HG02759 (cell line): Measurements from ENCODE around the gene SCAPER.
"Not testable (repeated sequence)": the region's sequence is repeated elsewhere in the genome, so short reads cannot be mapped to it uniquely, and the experiment has no call there.

Experiments
- ATAC-seq: cut with Tn5 transposase; IDR thresholded peaks from one replicate; pipeline ENCODE4 v1.9.1; 2021; ENCODE audit warnings: mild to moderate bottlenecking, moderate library complexity; ENCODE audit not compliant: unreplicated experiment

The SCAPER gene

DNA sequence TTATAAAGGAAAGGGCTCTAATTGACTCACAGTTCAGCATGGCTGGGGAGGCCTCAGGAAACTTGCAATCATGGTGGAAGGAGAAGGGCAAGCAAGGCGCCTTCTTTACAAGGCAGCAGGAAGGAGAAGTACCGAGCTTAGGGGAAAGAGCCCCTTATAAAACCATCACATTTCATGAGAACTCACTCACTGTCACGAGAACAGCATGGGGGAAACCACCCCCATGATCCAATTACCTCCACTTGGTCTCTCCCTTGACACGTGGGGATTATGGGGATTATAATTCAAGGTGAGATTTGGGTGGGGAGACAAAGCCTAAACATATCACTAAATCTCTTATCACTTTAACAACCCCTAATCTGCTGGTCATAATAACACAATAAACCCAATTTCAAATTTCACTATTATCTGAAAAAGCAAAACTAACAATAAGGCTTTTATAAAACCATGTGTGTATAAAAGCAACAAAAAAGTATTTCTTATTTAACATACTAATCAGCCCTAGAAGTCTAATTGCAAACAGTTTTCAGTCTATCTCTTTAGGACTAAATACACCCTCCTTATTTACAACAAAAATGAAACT, 43.2 kb downstream of the SCAPER start:
- ATAC-seq = no peak

DNA sequence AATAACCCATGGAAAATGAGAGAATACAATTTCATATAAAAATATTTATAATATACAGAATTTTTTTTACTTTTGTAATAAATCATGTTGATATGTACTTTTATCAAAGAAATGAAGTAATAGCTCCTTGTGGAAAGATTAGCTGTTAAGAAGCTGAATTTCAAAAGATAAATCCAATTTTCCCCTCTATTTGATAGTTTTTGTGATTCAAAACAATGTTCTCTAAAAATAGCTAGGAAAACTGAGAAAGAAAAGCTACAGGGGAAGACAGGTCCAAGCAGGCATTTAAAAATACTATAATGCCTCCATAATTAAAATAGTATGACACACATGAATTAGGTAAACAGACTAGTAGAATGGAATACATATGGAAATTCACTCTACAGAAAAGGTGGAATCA, 44.9 kb downstream of the SCAPER start:
- ATAC-seq = no peak

DNA sequence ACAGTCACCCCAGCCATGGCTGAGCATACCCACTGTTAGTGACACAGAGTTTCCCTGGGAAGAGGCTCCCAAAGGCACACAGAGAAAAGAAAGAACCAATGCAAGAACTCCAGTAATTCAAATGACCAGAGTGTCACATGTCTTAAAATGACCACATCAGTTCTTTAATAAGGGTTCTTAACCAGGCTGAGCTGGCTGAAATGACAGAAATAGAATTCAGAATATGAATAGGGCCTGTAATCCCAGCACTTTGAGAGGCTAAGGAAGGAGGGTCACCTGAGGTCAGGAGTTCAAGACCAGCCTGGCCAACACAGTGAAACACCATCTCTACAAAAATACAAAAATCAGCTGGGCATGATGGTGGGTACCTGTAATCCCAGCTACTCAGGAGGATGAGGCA, 54.8 kb downstream of the SCAPER start:
- ATAC-seq = not testable (repeated sequence)

DNA sequence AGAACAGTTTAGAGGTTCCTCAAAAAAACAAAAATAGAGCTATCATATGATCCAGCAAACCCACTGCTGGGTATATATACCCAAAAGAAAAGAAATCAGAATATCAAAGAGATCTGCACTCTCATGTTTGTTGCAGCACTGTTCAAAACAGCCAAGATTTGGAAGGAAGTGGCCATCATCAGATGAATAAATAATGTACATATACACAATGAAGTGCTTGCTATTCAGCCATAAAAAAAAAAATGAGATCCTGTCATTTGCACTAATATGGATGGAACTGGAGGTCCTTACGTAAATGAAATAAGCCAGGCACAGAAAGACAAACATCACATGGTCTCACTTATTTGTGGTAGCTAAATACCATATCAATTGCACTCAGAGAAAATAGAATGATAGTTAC, 58.4 kb downstream of the SCAPER start:
- no peak for ATAC-seq

DNA sequence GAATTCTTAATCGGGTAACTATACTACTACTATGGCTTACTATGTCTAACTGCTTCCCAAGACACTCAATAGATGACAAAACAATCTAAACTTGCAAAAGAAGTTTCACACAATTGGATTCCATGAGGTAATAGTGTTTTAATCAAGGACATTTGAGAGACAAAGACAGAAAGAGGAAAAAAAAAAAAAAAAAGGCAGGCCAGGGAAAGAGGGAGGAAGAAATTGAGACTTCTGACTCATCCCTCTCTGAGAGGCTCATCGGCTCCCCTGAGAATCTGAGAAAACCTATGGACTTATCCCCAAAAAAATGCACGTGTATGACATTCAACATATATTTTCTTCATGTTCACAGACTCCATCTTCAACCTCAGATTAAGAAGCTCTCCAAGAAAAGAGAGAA, 61.0 kb downstream of the SCAPER start:
- ATAC-seq = no peak

DNA sequence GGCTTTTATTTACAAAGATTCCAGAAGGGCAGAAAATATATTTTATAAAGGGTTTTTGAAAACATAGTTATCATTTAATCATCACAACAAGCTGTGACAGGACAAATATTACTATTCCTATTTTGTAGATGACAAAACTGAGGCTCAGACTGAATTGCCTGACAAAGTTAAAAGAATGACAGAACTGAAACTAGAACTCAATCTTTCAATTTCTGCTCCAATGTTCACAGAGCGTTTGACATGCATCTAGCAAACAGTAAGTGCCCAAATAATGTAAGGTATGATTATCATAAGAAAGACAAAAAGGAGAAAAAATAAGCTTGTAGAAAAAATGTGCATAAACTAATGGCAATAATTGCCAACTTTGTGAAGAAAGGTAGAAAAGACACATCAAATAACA, 61.9 kb downstream of the SCAPER start:
- ATAC-seq = no peak

DNA sequence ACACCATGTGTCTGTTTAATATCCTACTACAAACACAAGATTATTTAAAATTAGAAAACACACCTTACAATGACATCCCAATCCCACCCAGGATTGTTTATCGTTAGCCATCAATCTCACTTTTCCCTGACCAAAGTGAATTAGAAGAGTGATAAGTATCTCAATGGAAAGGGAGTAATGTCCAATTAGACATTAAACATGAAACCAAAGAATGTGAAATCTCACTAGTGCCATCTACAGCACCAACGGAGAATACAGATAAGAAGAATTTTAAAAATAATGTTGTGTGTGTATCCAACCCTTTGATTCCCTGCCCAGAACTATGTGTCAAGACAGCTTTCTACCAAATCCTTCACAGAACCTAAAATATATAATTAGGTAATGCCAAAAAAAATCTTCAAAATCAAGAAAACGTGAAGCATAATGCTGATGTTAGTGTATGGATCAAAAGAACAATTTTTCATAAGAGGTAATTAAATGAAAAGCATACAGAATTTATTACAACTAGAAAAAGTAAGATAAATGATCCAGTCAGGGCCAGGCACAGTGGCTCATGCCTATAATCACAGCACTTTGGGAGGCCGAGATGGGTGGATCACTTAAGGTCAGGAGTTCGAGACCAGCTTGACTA, 64.2 kb downstream of the SCAPER start:
- no peak for ATAC-seq

DNA sequence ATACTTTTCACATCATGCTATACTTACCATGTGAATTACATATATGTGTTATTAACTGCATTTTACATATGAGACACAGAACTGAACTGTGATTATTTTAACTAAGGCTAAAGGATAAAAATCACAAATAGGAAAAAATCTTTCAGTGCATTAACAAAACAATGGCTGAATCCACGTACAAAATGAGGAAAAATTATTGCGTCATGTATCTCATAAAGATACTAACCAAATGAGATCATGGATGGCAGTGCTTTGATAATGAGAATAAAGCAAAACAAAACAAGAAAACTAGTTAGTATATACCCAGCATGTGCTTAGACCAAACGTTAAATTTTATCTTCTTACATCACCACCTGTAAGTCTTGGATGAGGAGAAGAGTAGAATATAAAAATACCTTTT, 66.0 kb downstream of the SCAPER start:
- no peak for ATAC-seq

DNA sequence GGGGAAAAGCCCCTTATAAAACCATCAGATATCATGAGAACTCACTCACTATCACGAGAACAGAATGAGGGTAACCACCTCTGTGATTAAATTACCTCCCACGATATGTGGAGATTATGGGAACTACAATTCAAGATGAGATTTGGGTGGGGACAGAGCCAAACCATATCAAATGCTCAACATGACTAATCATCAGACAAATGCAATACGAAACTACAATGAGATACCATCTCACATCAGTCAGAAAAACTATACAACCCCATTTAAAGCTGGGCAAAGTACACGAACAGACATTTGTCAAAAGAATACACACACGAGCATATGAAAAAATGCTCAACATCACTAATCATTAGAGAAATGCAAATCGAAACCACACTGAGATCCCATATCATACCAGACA, 67.7 kb downstream of the SCAPER start:
- ATAC-seq = no peak

DNA sequence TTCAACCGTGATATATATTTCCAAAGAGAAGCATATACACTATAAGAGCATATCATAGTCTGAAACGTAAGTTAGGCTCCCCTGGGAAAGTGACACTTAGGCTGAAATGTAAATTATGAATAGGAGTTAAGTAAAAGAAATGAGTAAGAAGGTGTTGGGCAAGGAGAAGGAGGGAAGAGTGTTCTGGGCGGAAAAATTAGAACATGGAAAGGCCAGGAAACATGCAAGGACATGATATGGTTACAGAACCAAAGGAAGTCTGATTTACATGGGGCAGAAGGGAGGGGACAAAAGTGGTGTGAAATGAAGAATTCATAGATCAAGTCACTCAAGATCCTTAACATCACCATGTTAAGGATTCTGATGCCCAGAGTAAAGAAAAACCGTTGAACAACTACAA, 75.2 kb downstream of the SCAPER start:
- no peak for ATAC-seq

DNA sequence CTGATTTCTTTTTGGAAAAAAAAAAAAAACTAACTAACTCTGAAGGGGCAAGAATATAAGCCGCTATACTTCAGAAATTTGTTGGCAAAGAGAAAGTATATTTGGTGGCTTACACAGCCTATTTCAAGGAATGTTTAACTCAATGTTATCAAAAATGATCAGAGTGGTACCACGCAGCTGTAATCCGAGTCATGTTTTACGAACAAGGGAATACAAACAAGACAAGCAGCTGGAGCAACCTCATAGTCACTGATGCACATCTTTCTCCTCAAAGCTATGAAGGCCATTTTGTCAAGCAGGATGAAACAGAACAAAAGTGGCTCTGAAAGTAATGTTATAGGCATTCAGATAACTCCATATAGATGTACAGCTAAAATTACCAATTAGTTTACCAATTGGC, 81.2 kb downstream of the SCAPER start:
- ATAC-seq = no peak

DNA sequence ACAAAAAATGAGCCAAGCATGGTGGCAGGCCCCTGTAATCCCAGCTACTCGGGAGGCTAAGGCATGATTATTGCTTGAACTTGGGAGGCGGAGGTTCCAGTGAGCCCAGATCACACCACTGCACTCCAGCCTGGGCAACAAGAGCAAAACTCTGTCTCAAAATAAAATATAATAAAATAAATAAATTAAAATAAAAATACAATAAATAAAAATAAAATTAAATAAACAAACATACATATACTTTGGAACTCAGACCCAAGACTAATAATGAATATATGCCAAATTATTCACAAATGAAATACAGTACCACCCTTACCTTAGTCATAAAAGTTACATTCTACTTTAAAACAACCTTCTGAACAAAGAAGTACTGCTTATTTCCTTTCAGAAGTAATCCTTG, 81.8 kb downstream of the SCAPER start:
- ATAC-seq = no peak

DNA sequence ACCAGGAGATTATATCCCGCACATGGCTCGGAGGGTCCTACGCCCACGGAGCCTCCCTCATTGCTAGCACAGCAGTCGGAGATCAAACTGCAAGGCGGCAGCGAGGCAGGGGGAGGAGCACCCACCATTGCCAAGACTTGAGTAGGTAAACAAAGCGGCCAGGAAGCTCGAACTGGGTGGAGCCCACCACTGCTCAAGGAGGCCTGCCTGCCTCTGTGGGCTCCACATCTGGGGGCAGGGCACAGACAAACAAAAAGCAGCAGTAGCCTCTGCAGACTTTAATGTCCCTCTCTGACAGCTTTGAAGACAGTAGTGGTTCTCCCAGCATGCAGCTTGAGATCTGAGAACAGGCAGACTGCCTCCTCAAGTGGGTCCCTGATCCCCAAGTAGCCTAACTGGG, 86.2 kb downstream of the SCAPER start:
- ATAC-seq = not testable (repeated sequence)

DNA sequence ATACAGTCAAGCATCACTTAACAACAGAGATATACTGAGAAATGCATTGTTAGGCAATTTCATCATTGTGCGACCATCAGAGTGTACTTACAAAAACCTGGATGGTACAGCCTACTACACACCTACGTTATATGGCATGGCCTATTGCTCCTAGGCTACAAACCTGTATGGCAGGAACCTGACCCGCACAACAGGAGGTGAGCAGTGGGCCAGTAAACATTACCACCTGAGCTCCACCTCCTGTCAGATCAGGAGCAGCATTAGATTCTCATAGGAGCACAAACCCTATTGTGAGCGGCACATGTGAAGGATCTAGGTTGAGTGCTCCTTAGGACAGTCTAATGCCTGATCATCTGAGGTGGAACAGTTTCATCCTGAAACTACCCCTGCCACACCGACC, 89.7 kb downstream of the SCAPER start:
- no peak for ATAC-seq

DNA sequence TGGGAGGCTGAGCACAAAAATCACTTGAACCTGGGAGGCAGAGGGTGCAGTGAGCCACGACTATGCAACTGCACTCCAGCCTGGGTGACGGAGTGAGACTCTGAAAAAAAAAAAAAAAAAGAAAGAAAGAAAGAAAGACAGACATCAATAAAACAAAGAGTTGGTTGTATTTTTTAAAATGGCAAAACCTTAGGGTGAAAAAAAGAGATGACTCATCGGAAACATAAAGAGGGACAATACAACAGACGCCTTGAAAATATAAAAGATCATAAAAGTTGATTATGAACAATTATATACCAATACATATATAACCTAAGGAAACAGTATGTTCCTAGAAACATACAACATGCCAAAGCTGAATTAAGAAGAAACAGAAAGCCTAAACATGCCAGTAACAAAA, 92.8 kb downstream of the SCAPER start:
- ATAC-seq = no peak

DNA sequence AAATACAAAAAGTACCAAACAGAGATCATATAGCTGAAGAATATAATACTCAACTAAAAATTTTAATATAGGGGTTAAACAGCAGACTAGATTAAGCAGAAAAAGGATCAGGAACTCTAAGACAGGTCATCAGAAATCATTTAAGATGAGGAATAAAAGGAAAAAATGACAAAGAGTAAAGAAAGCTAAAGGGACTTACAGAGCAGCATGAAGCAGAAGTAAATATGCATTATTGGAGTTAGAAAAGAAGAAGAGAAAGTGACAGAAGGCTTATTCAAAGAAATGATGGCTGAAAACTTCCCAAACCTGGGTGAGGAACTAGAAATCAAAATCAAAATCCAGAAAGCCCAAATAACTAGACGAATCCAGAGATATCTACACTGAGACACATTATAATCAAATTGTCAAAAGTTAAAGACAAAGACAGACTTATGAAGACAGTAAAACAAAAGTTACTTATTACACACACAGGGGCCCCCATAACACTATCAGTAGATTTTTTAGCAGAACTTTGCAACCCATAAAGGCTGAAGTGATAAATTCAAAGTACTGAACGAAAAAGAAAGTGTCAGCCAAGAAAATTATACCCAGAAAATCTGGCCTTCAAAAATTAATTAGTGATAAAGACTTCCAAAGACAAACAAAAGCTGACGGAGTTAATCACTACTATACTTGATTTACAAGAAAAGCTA, 95.6 kb downstream of the SCAPER start:
- no peak for ATAC-seq

DNA sequence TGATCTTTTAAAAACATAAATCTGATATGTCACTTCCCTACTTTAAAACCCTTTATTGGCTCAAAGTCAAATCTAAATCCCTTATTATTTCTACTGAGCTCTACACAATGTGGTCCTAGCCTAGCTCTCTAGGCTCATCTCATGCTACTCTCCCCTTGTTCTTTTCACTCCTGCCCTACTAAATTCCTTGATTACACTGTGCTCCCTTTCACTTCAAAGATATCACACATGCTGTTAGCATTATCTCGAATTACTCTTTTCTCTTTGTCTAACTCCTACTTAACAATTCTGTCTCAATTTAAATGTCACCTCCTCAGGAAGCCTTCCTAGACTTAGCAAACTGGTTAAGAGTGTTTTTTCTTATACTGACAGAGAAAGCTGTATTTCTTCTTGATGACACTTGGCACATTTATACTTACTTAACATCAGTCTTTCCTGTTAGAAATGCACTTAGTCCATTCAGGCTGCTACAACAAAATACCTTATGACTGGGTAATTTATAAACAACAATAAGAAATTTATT, 102.0 kb downstream of the SCAPER start:
- ATAC-seq = no peak

DNA sequence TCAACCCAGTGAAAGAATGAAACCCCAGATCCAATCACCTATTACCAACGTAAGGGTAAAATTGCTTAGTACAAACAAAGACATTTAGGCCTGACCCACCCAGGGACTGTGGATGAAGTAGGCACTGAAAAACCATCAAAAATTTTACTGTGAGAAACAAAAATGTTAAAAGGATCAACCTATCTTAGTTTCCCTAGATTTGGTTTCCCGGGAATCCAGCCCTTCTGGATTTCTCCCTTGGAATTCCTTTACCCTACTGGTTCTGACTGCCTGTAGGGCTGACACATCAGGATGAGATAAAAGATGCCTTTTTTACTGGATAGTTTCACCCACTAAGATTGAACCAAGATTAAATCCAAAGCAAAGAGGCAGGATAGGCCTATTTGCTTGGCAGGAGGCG, 102.7 kb downstream of the SCAPER start:
- ATAC-seq = no peak

DNA sequence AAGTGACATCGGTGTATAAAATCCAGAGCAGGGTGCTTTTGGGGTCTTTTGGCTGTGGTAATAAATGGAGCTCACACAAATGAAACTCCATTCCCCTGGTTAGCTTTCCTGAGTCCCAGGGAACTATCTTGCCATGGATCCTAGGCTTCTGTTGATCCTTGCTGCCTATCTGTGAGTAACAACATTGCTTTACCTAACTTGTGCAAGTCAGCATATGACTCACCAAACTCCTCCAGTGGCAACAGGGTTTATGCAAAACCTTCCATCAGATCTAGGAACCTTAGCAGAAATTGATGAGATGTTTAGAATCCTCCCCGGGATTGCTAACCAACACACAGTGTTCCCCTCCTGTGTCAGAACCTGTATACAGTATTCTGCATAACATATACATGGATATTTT, 105.4 kb downstream of the SCAPER start:
- ATAC-seq = no peak

DNA sequence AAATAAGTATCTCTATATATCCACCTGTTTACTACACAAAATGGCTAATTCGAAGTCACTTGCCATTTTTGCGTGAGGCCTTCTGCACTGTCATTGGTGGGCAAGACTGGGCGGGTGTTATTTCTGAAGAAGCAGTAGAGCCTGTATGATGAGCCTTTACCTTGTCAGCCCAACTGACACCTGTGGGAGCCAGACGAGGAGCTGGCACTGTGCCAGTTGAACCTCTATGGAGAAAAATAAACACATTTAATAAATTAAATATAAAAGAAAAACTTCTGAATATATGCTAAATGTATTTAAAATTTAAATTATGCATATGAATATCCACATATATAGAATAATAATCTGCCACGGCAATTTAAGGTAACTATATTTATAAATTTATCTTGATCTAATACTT, 109.9 kb downstream of the SCAPER start:
- no peak for ATAC-seq

DNA sequence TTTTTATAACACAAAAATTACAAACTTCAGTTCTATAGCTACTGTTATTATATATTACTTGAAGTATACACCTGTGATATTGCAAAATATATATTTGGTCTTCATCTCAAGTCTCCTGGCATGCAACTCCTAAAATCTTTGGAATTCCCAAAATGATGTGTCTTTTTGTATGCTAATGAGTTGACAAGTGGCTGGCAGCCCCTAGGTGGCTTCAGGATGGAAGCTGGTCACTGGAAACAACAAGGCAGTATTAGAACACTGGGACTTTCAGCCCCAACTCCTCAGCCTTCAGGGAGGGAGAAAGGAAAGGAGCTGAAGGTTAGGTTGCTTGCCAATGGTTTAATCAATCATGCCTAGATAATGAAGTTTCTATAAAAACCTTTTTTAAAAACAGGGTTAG, 112.0 kb downstream of the SCAPER start:
- ATAC-seq = no peak

DNA sequence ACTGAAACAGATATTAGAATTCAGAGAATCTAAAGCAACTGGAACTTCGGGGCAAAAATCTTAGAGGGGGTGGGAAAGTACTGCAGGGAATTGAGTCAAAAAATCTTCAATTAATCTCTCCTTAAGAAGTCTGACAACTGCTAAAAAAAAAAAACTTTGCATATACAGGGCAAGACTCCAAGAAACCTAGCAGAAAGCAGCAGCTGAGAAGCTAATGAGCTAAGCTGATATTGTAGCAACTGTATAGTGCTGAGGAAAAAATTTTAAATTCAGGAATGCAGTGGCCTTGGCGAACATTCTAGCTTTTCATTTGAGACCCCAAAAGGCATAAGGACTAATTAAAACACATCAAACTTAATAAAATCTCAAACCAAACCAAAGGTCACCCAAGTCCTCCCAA, 113.6 kb downstream of the SCAPER start:
- no peak for ATAC-seq
